Melanocyte of skin (primary cell): ENCODE results near the gene NUFIP1. TPM values are rescaled to one million over a fixed set of nuclear protein-coding genes. Genes with fewer than 3 reads are reported as not detected.

Source experiments
- small RNA-seq, 2 donors: library from RNA; depleted of rRNA; stranded (forward); fragments of <200 nt; gene quantifications; one replicate each; pipeline ENCODE3, GENCODE V24; 2012
- total RNA-seq, 2 donors: library from RNA; depleted of rRNA; stranded (reverse); fragments of >200 nt; gene quantifications; 2 replicates each; pipeline ENCODE4 v1.2.3, GENCODE V29; 2012

Gene NUFIP1
- total RNA-seq, result 1 to 10 TPM; 2.8 to 6.3 TPM

DNA sequence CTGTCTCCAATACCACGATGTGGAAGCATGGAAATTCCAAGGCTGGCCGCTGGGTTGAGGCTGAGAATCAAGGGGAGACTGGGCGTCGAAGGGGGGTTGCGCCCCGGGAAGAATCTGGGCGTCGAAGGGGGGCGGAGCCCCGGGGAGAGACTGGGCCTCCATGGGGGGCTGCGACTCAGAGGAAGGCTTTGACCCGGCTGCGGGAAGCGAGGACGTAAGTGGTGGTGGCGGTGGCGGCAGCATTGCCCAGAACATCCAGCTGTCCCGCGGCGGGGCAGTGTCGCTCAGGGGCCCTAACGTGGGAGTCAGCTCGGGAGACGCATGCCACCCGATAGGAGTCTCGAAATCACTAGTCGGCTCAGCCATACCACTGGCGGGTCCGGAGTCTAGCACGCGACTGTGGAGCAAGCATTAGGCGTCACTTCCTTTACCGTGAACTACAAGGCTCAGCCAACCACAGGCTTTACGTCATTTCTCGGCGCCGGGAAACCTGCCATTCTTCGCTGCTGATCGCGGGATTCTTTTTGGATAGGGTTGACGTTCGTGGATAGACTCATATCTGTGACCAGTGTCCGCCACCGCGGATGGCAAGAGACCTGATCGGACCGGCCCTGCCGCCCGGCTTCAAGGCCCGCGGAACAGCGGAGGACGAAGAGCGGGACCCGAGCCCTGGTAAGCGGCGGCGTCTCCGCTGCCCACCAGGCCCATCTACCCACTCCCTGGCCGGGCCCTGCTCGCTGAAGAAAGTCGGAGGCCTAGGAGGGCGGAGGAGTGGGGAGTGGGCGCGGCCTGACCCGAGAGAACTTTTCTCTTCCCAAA is at the start of gene NUFIP1, which contains the start of gene GPALPP1:
NUFIP1 (minus strand) TSS at position 401 of the 819 bp plus-strand sequence; CDS start at position 366, 35 bp downstream.
GPALPP1 (plus strand) TSS at position 468 of the 819 bp plus-strand sequence; CDS start at position 585, 117 bp downstream.

Small RNA genes within 50 kb of the gene (small RNA-seq; reads per million reads assigned to genes)
- 0 to 0.35 reads per million in 2 donors for gene RN7SL49P

Other genes starting within 250 kb of the NUFIP1 start
- gene GPALPP1, start 67 bp upstream of the NUFIP1 start, total RNA-seq, result 10 to 100 TPM; 13.1 to 18.3 TPM
- 10 to 100 TPM; 36.8 to 52.0 TPM for gene GTF2F2, start 131.0 kb upstream of the NUFIP1 start, total RNA-seq
- under 1 TPM in 1 of 2 donors, not detected in 1; under 0.01 TPM for gene KCTD4, start 211.6 kb upstream of the NUFIP1 start, total RNA-seq